NOMO-1 treated with DMSO at 0.1 percent for 48 hours (cell line): ENCODE data around the gene DNER.
"Not testable (repeated sequence)": the region's sequence is repeated elsewhere in the genome, so short reads cannot be mapped to it uniquely, and the experiment has no call there.

ENCODE experiments used
- DNase-seq: peaks from one replicate; lab custom pipeline; 2025; ENCODE audit not compliant: unreplicated experiment; lab: John Stamatoyannopoulos, UW

DNER gene

GRCh38 chr2:229350117-229350805 lies 364.1 kb downstream of the DNER start:
- DNase-seq, result no peak

GRCh38 chr2:229348128-229348527 lies 366.2 kb downstream of the DNER start:
- DNase-seq, result no peak

- DNase-seq, result no peak
Measured at GRCh38 chr2:229346816-229347540, 367.4 kb downstream of the DNER start.

GRCh38 chr2:229344955-229345354 lies 369.4 kb downstream of the DNER start:
- DNase-seq, result no peak

GRCh38 chr2:229344151-229344551 lies 370.2 kb downstream of the DNER start:
- DNase-seq, result no peak

- DNase-seq, result no peak
Measured at GRCh38 chr2:229343661-229344060, 370.7 kb downstream of the DNER start.

- DNase-seq, result no peak
Measured at GRCh38 chr2:229342376-229342775, 372.0 kb downstream of the DNER start.

GRCh38 chr2:229340086-229340760 lies 374.1 kb downstream of the DNER start:
- DNase-seq, result no peak

- no peak for DNase-seq
Measured at GRCh38 chr2:229339618-229340017, 374.7 kb downstream of the DNER start.

GRCh38 chr2:229339171-229339570 lies 375.2 kb downstream of the DNER start:
- not testable (repeated sequence) for DNase-seq

GRCh38 chr2:229335877-229336346 lies 378.4 kb downstream of the DNER start:
- no peak for DNase-seq

GRCh38 chr2:229335330-229335729 lies 379.0 kb downstream of the DNER start:
- peak; percentile 4 for DNase-seq

GRCh38 chr2:229330952-229331351 lies 383.4 kb downstream of the DNER start:
- peak; percentile 98 for DNase-seq

- no peak for DNase-seq
Measured at GRCh38 chr2:229319558-229319957, 394.8 kb downstream of the DNER start.

GRCh38 chr2:229314117-229314516 lies 400.2 kb downstream of the DNER start:
- DNase-seq, result no peak

- DNase-seq, result peak; percentile 46
Measured at GRCh38 chr2:229313591-229313990, 400.8 kb downstream of the DNER start.
